ENCODE results near the gene TIMM10.

TIMM10 gene

DNA sequence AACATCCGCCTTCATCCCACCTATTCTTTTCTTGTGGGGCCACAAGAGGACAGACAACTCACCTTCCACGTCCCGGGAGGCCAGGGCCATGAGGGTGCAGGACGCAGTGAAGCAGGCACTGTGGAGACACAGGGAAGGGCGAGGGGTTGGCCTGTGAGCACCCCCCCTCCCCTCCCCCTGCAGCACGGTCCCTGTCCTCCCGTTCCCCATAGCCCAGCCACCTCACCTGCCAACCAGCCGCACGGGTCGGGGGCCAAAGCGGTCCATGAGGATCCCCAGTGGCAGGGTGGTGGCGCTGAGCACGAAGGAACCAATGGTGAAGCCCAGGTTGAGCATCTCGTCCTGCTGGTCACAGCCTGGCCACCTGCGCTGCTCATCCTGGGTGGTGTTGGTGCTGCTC is 29.6 kb downstream of the TIMM10 start:
- H4K20me1 ChIP-seq (ENCODE audit: insufficient read depth, low read length): no peaks in the 10 kb centered on the region
- H3K4me3 ChIP-seq (ENCODE audit: low read depth in 1 of 2, low read length in 2 of 2): no peak overlapping the region
- H3K36me3 ChIP-seq (ENCODE audit: insufficient read depth, low read length): peaks cover 6% of the 10 kb centered on the region; the same call in 1 of the 2 replicates
- no peak overlapping the region for H3K4me2 ChIP-seq (ENCODE audit: insufficient read depth, low read length)
- no peaks in the 10 kb centered on the region for H3K9me3 ChIP-seq (ENCODE audit: insufficient read depth, low read length, severe bottlenecking)
- no peaks in the 10 kb centered on the region for H3K4me1 ChIP-seq (ENCODE audit: insufficient read depth, low read length)
- DNase-seq (no peak), ATAC-seq (ENCODE audit: insufficient read depth, low read depth) (no peak)
- no peak overlapping the region for H2AFZ ChIP-seq (ENCODE audit: low read depth, low read length)
- no peak overlapping the region for H3K9ac ChIP-seq (ENCODE audit: low read depth, low read length)
- H3K27ac ChIP-seq (ENCODE audit: low read length): no peak overlapping the region
- H3K79me2 ChIP-seq (ENCODE audit: insufficient read depth, low read length): no peaks in the 10 kb centered on the region
- H3K27me3 ChIP-seq (ENCODE audit: insufficient read depth, low read length, poor library complexity): no peaks in the 10 kb centered on the region
- TF ChIP-seq, protein P1, sequence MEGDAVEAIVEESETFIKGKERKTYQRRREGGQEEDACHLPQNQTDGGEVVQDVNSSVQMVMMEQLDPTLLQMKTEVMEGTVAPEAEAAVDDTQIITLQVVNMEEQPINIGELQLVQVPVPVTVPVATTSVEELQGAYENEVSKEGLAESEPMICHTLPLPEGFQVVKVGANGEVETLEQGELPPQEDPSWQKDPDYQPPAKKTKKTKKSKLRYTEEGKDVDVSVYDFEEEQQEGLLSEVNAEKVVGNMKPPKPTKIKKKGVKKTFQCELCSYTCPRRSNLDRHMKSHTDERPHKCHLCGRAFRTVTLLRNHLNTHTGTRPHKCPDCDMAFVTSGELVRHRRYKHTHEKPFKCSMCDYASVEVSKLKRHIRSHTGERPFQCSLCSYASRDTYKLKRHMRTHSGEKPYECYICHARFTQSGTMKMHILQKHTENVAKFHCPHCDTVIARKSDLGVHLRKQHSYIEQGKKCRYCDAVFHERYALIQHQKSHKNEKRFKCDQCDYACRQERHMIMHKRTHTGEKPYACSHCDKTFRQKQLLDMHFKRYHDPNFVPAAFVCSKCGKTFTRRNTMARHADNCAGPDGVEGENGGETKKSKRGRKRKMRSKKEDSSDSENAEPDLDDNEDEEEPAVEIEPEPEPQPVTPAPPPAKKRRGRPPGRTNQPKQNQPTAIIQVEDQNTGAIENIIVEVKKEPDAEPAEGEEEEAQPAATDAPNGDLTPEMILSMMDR (IDR thresholded peaks at IDR 0.05; ENCODE audit: borderline replicate concordance, extremely low read depth, low read length, poor library complexity, severe bottlenecking): no peak
- no peak for TF ChIP-seq EZH2 (IDR thresholded peaks at IDR 0.05; ENCODE audit: borderline replicate concordance, low read depth, low read length, severe bottlenecking)

DNA sequence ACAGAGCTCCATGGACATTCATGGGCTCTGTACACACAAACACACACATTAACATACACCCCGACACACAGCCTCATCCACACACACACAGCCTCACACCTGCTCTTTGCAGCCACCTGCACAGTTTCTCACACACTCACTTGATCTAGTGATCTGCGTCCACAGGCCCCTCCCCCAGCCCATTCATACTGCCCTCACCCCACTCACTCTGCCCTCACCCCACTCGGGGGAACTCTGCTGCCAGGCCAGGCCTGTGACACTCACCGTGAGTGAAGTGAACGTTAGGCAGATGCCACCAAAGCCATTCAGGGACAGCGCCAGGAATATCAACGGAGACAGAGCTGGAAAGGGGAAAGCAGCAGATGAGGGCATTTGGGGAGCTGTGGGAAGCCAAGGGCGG is 30.0 kb downstream of the TIMM10 start:
- Histone ChIP-seq H3K4me3 (ENCODE audit: low read depth in 1 of 2, low read length in 2 of 2) (no peak overlapping the region), H3K27ac (ENCODE audit: low read length) (no peak overlapping the region), H3K4me2 (ENCODE audit: insufficient read depth, low read length) (no peak overlapping the region), H3K9me3 (ENCODE audit: insufficient read depth, low read length, severe bottlenecking) (no peaks in the 10 kb centered on the region), H3K27me3 (ENCODE audit: insufficient read depth, low read length, poor library complexity) (no peaks in the 10 kb centered on the region), H3K36me3 (ENCODE audit: insufficient read depth, low read length) (peaks cover 6% of the 10 kb centered on the region; the same call in 1 of the 2 replicates), H3K79me2 (ENCODE audit: insufficient read depth, low read length) (no peaks in the 10 kb centered on the region), H4K20me1 (ENCODE audit: insufficient read depth, low read length) (no peaks in the 10 kb centered on the region), H3K4me1 (ENCODE audit: insufficient read depth, low read length) (no peaks in the 10 kb centered on the region), H2AFZ (ENCODE audit: low read depth, low read length) (no peak overlapping the region), H3K9ac (ENCODE audit: low read depth, low read length) (no peak overlapping the region)
- DNase-seq (no peak), ATAC-seq (ENCODE audit: insufficient read depth, low read depth) (no peak)
- TF ChIP-seq, protein P1 (IDR thresholded peaks at IDR 0.05; ENCODE audit: borderline replicate concordance, extremely low read depth, low read length, poor library complexity, severe bottlenecking): no peak
- TF ChIP-seq EZH2 (IDR thresholded peaks at IDR 0.05; ENCODE audit: borderline replicate concordance, low read depth, low read length, severe bottlenecking): no peak

DNA sequence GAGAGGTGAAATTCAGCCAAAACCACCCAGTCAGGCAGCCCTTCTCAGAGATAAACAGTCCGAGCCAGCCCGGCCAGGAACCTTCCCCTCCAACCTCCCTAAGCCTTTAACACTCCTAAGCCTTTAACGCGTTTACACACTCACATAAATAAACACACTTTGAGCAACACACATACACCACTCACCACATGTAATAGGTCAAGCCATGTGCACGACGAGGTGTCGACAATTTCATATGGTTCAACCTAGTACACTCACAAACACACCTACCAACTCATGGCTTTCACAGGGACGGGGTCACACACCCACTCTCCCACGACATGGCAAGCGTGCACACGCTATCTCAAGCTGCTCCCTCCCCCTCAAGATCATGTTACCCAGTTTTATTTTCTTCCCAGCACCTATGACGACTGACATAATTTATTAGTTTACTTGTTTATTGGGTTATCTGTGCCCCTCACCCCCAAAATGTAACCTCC is 30.5 kb downstream of the TIMM10 start:
- no peaks in the 10 kb centered on the region for H3K4me1 ChIP-seq (ENCODE audit: insufficient read depth, low read length)
- no peaks in the 10 kb centered on the region for H3K9me3 ChIP-seq (ENCODE audit: insufficient read depth, low read length, severe bottlenecking)
- no peak overlapping the region for H3K4me2 ChIP-seq (ENCODE audit: insufficient read depth, low read length)
- H3K36me3 ChIP-seq (ENCODE audit: insufficient read depth, low read length): peaks cover 6% of the 10 kb centered on the region; the same call in 1 of the 2 replicates
- DNase-seq (no peak), ATAC-seq (ENCODE audit: insufficient read depth, low read depth) (no peak)
- TF ChIP-seq, protein P1 (IDR thresholded peaks at IDR 0.05; ENCODE audit: borderline replicate concordance, extremely low read depth, low read length, poor library complexity, severe bottlenecking): no peak
- TF ChIP-seq EZH2 (IDR thresholded peaks at IDR 0.05; ENCODE audit: borderline replicate concordance, low read depth, low read length, severe bottlenecking): no peak
- H3K27me3 ChIP-seq (ENCODE audit: insufficient read depth, low read length, poor library complexity): no peaks in the 10 kb centered on the region
- no peaks in the 10 kb centered on the region for H4K20me1 ChIP-seq (ENCODE audit: insufficient read depth, low read length)
- H3K79me2 ChIP-seq (ENCODE audit: insufficient read depth, low read length): no peaks in the 10 kb centered on the region
- H3K4me3 ChIP-seq (ENCODE audit: low read depth in 1 of 2, low read length in 2 of 2): no peak overlapping the region
- H3K9ac ChIP-seq (ENCODE audit: low read depth, low read length): no peak overlapping the region
- H3K27ac ChIP-seq (ENCODE audit: low read length): no peak overlapping the region
- H2AFZ ChIP-seq (ENCODE audit: low read depth, low read length): no peak overlapping the region
